SK-N-SH treated with all-trans-retinoic acid at 6 μM for 48 hours (cell line): ENCODE results near the gene D2HGDH.

Experiments used
- ATAC-seq: fragments of 200-7000 bp; cut with Tn5 transposase; 3 replicates; pipeline ENCODE4 v1.9.1; 2020; ENCODE audit warnings: mild to moderate bottlenecking, moderate library complexity
- ARNTL ChIP-seq: fragments of 450-650 bp; formaldehyde crosslinking; IDR thresholded peaks from 2 replicates; pipeline ENCODE4 v1.5.0; 2020; ENCODE audit warnings: low read depth, mild to moderate bottlenecking, moderate library complexity, borderline replicate concordance
- BACH2 ChIP-seq: fragments of 250-450 bp; sonication (Bioruptor Pico); IDR thresholded peaks from 2 replicates; pipeline ENCODE4 v1.9.0; 2021; ENCODE audit warnings: mild to moderate bottlenecking, borderline replicate concordance
- CREB5 ChIP-seq: fragments of 250-450 bp; sonication (Bioruptor Pico); IDR thresholded peaks from 2 replicates; pipeline ENCODE4 v1.5.1; 2020; ENCODE audit warnings: low read depth, mild to moderate bottlenecking, moderate library complexity
- CSDC2 ChIP-seq: fragments of 250-450 bp; sonication (Bioruptor Pico); IDR thresholded peaks from 2 replicates; pipeline ENCODE4 v1.5.0; 2020; ENCODE audit warnings: mild to moderate bottlenecking, moderate library complexity
- CSRNP3 ChIP-seq: fragments of 250-450 bp; sonication (Bioruptor Pico); IDR thresholded peaks from 2 replicates; pipeline ENCODE4 v1.5.1; 2021; ENCODE audit warnings: mild to moderate bottlenecking, moderate library complexity
- ESRRG ChIP-seq: fragments of 250-450 bp; sonication (Bioruptor Pico); IDR thresholded peaks from 2 replicates; pipeline ENCODE4 v1.6.1; 2021; ENCODE audit warnings: mild to moderate bottlenecking
- GLIS3 ChIP-seq: fragments of 250-450 bp; sonication (Bioruptor Pico); IDR thresholded peaks from 2 replicates; pipeline ENCODE4 v1.5.0; 2020; ENCODE audit warnings: mild to moderate bottlenecking, moderate library complexity
- ISL1 ChIP-seq: fragments of 250-450 bp; sonication (Bioruptor Pico); IDR thresholded peaks from 2 replicates; pipeline ENCODE4 v2.1.2; 2022; ENCODE audit warnings: mild to moderate bottlenecking, moderate library complexity
- OSR1 ChIP-seq: fragments of 250-450 bp; sonication (Bioruptor Pico); IDR thresholded peaks from 2 replicates; pipeline ENCODE4 v1.8.0; 2022; ENCODE audit warnings: moderate library complexity, mild to moderate bottlenecking, inconsistent platforms
- PATZ1 ChIP-seq: fragments of 250-450 bp; sonication (Bioruptor Pico); IDR thresholded peaks from 2 replicates; pipeline ENCODE4 v1.8.0; 2020; ENCODE audit warnings: mild to moderate bottlenecking, moderate library complexity, borderline replicate concordance
- POU6F1 ChIP-seq: fragments of 250-450 bp; sonication (Bioruptor Pico); IDR thresholded peaks from 2 replicates; pipeline ENCODE4 v1.8.0; 2021; ENCODE audit warnings: low read depth, mild to moderate bottlenecking, moderate library complexity, borderline replicate concordance
- RARB ChIP-seq: fragments of 250-450 bp; sonication (Bioruptor Pico); IDR thresholded peaks from 2 replicates; pipeline ENCODE4 v1.8.0; 2021; ENCODE audit warnings: mild to moderate bottlenecking, moderate library complexity
- SNAI2 ChIP-seq: fragments of 250-450 bp; sonication (Bioruptor Pico); IDR thresholded peaks from 2 replicates; pipeline ENCODE4 v1.5.0; 2020; ENCODE audit warnings: mild to moderate bottlenecking, moderate library complexity
- TCF4 ChIP-seq: fragments of 250-450 bp; sonication (Bioruptor Pico); IDR thresholded peaks from 2 replicates; pipeline ENCODE4 v1.8.0; 2021; ENCODE audit warnings: mild to moderate bottlenecking, moderate library complexity, borderline replicate concordance
- TOX ChIP-seq: fragments of 250-450 bp; sonication (Bioruptor Pico); IDR thresholded peaks from 2 replicates; pipeline ENCODE4 v1.8.0; 2021; ENCODE audit warnings: mild to moderate bottlenecking, moderate library complexity, borderline replicate concordance
- TSHZ2 ChIP-seq: fragments of 250-450 bp; sonication (Bioruptor Pico); IDR thresholded peaks from 2 replicates; pipeline ENCODE4 v1.5.0; 2020; ENCODE audit warnings: mild to moderate bottlenecking, moderate library complexity
- ZC3H10 ChIP-seq: fragments of 250-450 bp; sonication (Bioruptor Pico); IDR thresholded peaks from 2 replicates; pipeline ENCODE4 v1.5.1; 2021; ENCODE audit warnings: mild to moderate bottlenecking, moderate library complexity
- ZFP3 ChIP-seq: fragments of 250-450 bp; sonication (Bioruptor Pico); IDR thresholded peaks from 2 replicates; pipeline ENCODE4 v1.5.0; 2020; ENCODE audit warnings: mild to moderate bottlenecking, moderate library complexity
- ZFP30 ChIP-seq: fragments of 450-650 bp; formaldehyde crosslinking; IDR thresholded peaks from 2 replicates; pipeline ENCODE4 v1.5.0; 2022; ENCODE audit warnings: mild to moderate bottlenecking, moderate library complexity
- ZNF70 ChIP-seq: fragments of 450-650 bp; formaldehyde crosslinking; IDR thresholded peaks from 2 replicates; pipeline ENCODE4 v1.5.0; 2020; ENCODE audit warnings: mild to moderate bottlenecking, moderate library complexity
- ZNF8 ChIP-seq: fragments of 450-650 bp; formaldehyde crosslinking; IDR thresholded peaks from 2 replicates; pipeline ENCODE4 v1.5.0; 2020; ENCODE audit warnings: mild to moderate bottlenecking, moderate library complexity

Gene D2HGDH

GRCh38 chr2:241751152-241751551, 16.7 kb downstream of the D2HGDH start:
- no peak for ATAC-seq

GRCh38 chr2:241751776-241752175, 17.3 kb downstream of the D2HGDH start:
- TF ChIP-seq TCF4 (no peak), OSR1 (CRISPR knock-in tag) (no peak), ESRRG (CRISPR knock-in tag) (no peak), TSHZ2 (no peak)
- no peak for ATAC-seq

More at GRCh38 chr2:241751152-241751551, 16.7 kb downstream of the D2HGDH start:
- TF ChIP-seq TCF4 = no peak
- TF ChIP-seq ISL1 (CRISPR knock-in tag) = no peak
- no peak for TF ChIP-seq OSR1 (CRISPR knock-in tag)
- TF ChIP-seq BACH2 (CRISPR knock-in tag) = no peak
- no peak for TF ChIP-seq RARB (CRISPR knock-in tag)
- no peak for TF ChIP-seq TOX (CRISPR knock-in tag)
- no peak for TF ChIP-seq ZNF70 (CRISPR knock-in tag)
- TF ChIP-seq ARNTL (CRISPR knock-in tag) = no peak
- no peak for TF ChIP-seq SNAI2 (CRISPR knock-in tag)
- TF ChIP-seq ZFP3 (CRISPR knock-in tag) = no peak
- no peak for TF ChIP-seq POU6F1
- no peak for TF ChIP-seq GLIS3
- no peak for TF ChIP-seq PATZ1
- no peak for TF ChIP-seq CSRNP3 (CRISPR knock-in tag)
- TF ChIP-seq CSDC2 = no peak
- no peak for TF ChIP-seq TSHZ2
- no peak for TF ChIP-seq ZNF8 (CRISPR knock-in tag)
- no peak for TF ChIP-seq ZFP30
- no peak for TF ChIP-seq CREB5 (CRISPR knock-in tag)
- no peak for TF ChIP-seq ZC3H10 (CRISPR knock-in tag)
- TF ChIP-seq, all 23 proteins: peak for 0
